GM21447 (cell line): ENCODE results near the gene NPTXR.
"Not testable (repeated sequence)": the region's sequence is repeated elsewhere in the genome, so short reads cannot be mapped to it uniquely, and the experiment has no call there.

ENCODE experiments used
- ATAC-seq: cut with Tn5 transposase; IDR thresholded peaks from one replicate; pipeline ENCODE4 v1.9.1; 2021; ENCODE audit not compliant: unreplicated experiment

Gene NPTXR

GRCh38 chr22:38832005-38832978 lies 11.5 kb downstream of the NPTXR start:
- ATAC-seq = no peak

GRCh38 chr22:38831166-38831945 lies 12.5 kb downstream of the NPTXR start:
- no peak for ATAC-seq

GRCh38 chr22:38830845-38831108 lies 13.1 kb downstream of the NPTXR start:
- ATAC-seq = no peak

GRCh38 chr22:38830026-38830844 lies 13.6 kb downstream of the NPTXR start:
- ATAC-seq = no peak

- ATAC-seq = no peak
These were observed 14.3 kb downstream of the NPTXR start for GRCh38 chr22:38829485-38829884.

GRCh38 chr22:38828616-38829205 lies 15.1 kb downstream of the NPTXR start:
- ATAC-seq = no peak

GRCh38 chr22:38828191-38828590 lies 15.6 kb downstream of the NPTXR start:
- ATAC-seq = no peak

GRCh38 chr22:38827510-38827909 lies 16.3 kb downstream of the NPTXR start:
- ATAC-seq = no peak

- no peak for ATAC-seq
These were observed 17.0 kb downstream of the NPTXR start for GRCh38 chr22:38826801-38827200.

GRCh38 chr22:38826386-38826785 lies 17.4 kb downstream of the NPTXR start:
- ATAC-seq = no peak

- no peak for ATAC-seq
These were observed 19.2 kb downstream of the NPTXR start for GRCh38 chr22:38824585-38824984.

- no peak for ATAC-seq
These were observed 20.2 kb downstream of the NPTXR start for GRCh38 chr22:38823637-38824036.

- ATAC-seq = no peak
These were observed 20.8 kb downstream of the NPTXR start for GRCh38 chr22:38823076-38823475.

- ATAC-seq = no peak
These were observed 23.8 kb downstream of the NPTXR start for GRCh38 chr22:38820020-38820419.

- ATAC-seq = no peak
These were observed 24.4 kb downstream of the NPTXR start for GRCh38 chr22:38819387-38819940.

GRCh38 chr22:38817196-38817595 lies 26.6 kb downstream of the NPTXR start:
- ATAC-seq = no peak

- no peak for ATAC-seq
These were observed 28.0 kb downstream of the NPTXR start for GRCh38 chr22:38815842-38816241.

- ATAC-seq = no peak
These were observed 32.6 kb downstream of the NPTXR start for GRCh38 chr22:38811241-38811640.

GRCh38 chr22:38805041-38805593 lies 38.7 kb downstream of the NPTXR start:
- not testable (repeated sequence) for ATAC-seq

GRCh38 chr22:38802671-38803121 lies 41.1 kb downstream of the NPTXR start:
- no peak for ATAC-seq
